Spleen (tissue), 11 donors: ENCODE data around the gene OCEL1. TPM values are rescaled to one million over a fixed set of nuclear protein-coding genes. Genes with fewer than 3 reads are reported as not detected.
A peak's percentile ranks its signal among the peaks of the same experiment; 100 is the strongest.

Source experiments
- DNase-seq: peaks from one replicate; pipeline ENCODE4 v3.0.0-alpha.2; 2020
- H3K27ac ChIP-seq, 8 donors: fragments of 200-600 bp; sonication (generic) in 7 of 8; 1 replicate in 4 of 8; 2 replicates in 4 of 8; pipeline versions ENCODE4 v1.5.0 to v1.8.0; 2016 to 2021; ENCODE audit warnings: inconsistent platforms in 4 of 8, mild to moderate bottlenecking in 4 of 8, moderate library complexity in 1 of 8
- H3K27me3 ChIP-seq, 7 donors: fragments of 200-600 bp; sonication (generic) in 6 of 7; replicated peaks in 1 of 7; 1 replicate in 4 of 7; 2 replicates in 3 of 7; pipeline versions ENCODE4 v1.5.0 to v1.8.0; 2016 to 2021; ENCODE audit warnings: inconsistent platforms in 3 of 7, mild to moderate bottlenecking in 1 of 7
- H3K36me3 ChIP-seq, 6 donors: fragments of 200-600 bp; sonication (generic) in 5 of 6; 1 replicate in 4 of 6; 2 replicates in 2 of 6; pipeline versions ENCODE4 v1.5.0 to v1.8.0; 2016 to 2021; ENCODE audit warnings: inconsistent platforms in 2 of 6
- H3K4me1 ChIP-seq, 6 donors: fragments of 200-600 bp; sonication (generic) in 5 of 6; 1 replicate in 3 of 6; 2 replicates in 3 of 6; pipeline versions ENCODE4 v1.5.0 to v1.8.0; 2016 to 2021; ENCODE audit warnings: inconsistent platforms in 3 of 6
- H3K4me3 ChIP-seq, 8 donors: fragments of 200-600 bp; sonication (generic) in 7 of 8; 1 replicate in 4 of 8; 2 replicates in 4 of 8; pipeline versions ENCODE4 v1.5.0 to v1.8.0; 2016 to 2021; ENCODE audit warnings: inconsistent platforms in 4 of 8, mild to moderate bottlenecking in 4 of 8, moderate library complexity in 2 of 8
- H3K9me3 ChIP-seq, 8 donors: fragments of 200-600 bp; sonication (generic) in 7 of 8; 1 replicate in 4 of 8; 2 replicates in 4 of 8; pipeline versions ENCODE4 v1.5.0 to v1.8.0; 2016 to 2021; ENCODE audit warnings: inconsistent platforms in 4 of 8
- POLR2A ChIP-seq, 3 donors: fragments of 450-650 bp; IDR thresholded peaks; one replicate each; pipeline ENCODE4 v1.5.1; 2017; ENCODE audit warnings: antibody characterized with exemption in 3 of 3, mild to moderate bottlenecking in 1 of 3
- POLR2AphosphoS5 ChIP-seq, 3 donors: sonication (generic); formaldehyde crosslinking; IDR thresholded peaks; one replicate each; pipeline ENCODE4 v1.5.1; 2017; ENCODE audit warnings: antibody characterized with exemption in 3 of 3
- WGBS, 5 donors: extraction: QIAGEN DNeasy Blood & Tissue Kit in 3 of 5; methylation state at CpG; one replicate each; pipeline versions ENCODE4 v1.1.5 to v1.1.7; 2013 to 2018; 5-methylcytosine and 5-hydroxymethylcytosine counted together
- intact Hi-C: fragments of 100-400 bp; cut with DNase I; formaldehyde crosslinking; loops from one replicate; pipeline ENCODE4 v1.15.0; 2023; ENCODE audit warnings: low total_unique reads
- polyA plus RNA-seq, 3 donors: library from polyadenylated mRNA; stranded (reverse); fragments of 200-250 nt; gene quantifications; one replicate each; pipeline ENCODE4 v1.2.1, GENCODE V29; 2013
- total RNA-seq, 7 donors: library from RNA; depleted of rRNA in 3 of 7; stranded (reverse); fragments of >200 nt in 3 of 7; fragmentation: NEBNext Ultra II Directional in 4 of 7; extraction: Animal tissue kit (Norgen Biotek cat#: 25700) in 4 of 7; gene quantifications; one replicate each; pipeline versions ENCODE4 v1.1.0 to v1.2.1, GENCODE V29; 2016 to 2021
- TF ChIP-seq, protein P1 (sequence below), 11 experiments: fragments of 200-600 bp in 7 of 11; fragments of 450-650 bp in 4 of 11; sonication (generic) in 4 of 11; IDR thresholded peaks in 8 of 11; conservative IDR thresholded peaks in 3 of 11; 1 replicate in 7 of 11; 2 replicates in 4 of 11; pipeline versions ENCODE4 v1.4.0 to v1.8.0; 2016 to 2021; ENCODE audit warnings: antibody characterized with exemption in 11 of 11, inconsistent platforms in 4 of 11, mild to moderate bottlenecking in 1 of 11
- donor health status: healthy with polysubstance abuse.
- donor health status: DM: no; HTN: no; CAD: no; lungs with moderate emphysema.
- donor health status: DM: no; HTN: no; CAD: no.
- donor health status: Bipolar disorder and iron deficiency.
- donor health status: healthy.
- donor health status: DM: no; HTN: no; CAD: no.
- donor health status: DM: yes; HTN: yes; CAD: no.

OCEL1 gene
- total and polyA plus RNA-seq, 10 donors, result 7.7 to 31.8 (median 24.8) TPM

DNA sequence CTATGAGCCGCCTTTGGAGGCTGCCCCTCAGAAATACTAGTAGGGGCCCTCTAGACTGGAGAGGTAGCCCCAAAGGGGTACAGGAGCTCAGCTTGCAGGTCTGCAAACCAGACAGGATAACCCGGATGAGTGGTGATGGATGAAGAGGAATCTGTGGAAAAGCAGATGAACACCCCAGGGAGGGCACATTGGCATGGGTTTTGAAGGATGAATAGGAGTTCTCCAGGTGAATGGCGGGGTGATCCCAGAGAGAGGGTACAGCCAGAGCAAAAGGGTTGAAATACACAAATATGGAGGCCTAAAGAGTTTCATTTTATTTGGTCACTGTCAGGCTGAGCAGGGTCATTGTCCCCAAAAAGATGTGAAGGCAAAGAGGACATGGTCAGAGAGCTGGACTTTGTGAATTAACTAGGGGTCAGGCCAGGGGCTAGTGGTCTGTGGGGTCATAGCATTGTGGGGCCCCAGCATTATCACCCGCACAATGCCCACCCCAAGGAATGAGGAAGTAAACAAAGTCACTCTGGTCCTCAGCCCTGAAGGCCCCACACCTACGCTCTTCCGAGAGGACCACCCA lies 14.9 kb downstream of the OCEL1 start:
- no peak overlapping the region for H3K4me3 ChIP-seq
- DNase-seq, result no peak
- TF ChIP-seq POLR2A (IDR thresholded peaks at IDR 0.05), result no peak
- TF ChIP-seq, protein P1, sequence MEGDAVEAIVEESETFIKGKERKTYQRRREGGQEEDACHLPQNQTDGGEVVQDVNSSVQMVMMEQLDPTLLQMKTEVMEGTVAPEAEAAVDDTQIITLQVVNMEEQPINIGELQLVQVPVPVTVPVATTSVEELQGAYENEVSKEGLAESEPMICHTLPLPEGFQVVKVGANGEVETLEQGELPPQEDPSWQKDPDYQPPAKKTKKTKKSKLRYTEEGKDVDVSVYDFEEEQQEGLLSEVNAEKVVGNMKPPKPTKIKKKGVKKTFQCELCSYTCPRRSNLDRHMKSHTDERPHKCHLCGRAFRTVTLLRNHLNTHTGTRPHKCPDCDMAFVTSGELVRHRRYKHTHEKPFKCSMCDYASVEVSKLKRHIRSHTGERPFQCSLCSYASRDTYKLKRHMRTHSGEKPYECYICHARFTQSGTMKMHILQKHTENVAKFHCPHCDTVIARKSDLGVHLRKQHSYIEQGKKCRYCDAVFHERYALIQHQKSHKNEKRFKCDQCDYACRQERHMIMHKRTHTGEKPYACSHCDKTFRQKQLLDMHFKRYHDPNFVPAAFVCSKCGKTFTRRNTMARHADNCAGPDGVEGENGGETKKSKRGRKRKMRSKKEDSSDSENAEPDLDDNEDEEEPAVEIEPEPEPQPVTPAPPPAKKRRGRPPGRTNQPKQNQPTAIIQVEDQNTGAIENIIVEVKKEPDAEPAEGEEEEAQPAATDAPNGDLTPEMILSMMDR (IDR thresholded peaks at IDR 0.05 in 8 of 11, conservative IDR thresholded peaks at IDR 0.05 in 3 of 11), result no peak
- TF ChIP-seq POLR2AphosphoS5 (IDR thresholded peaks at IDR 0.05), result no peak
- H3K27me3 ChIP-seq, result peaks cover 0 to 11% (median 0%) of the 10 kb centered on the region in 7 donors
- peaks cover 5 to 48% (median 33%) of the 10 kb centered on the region in 6 donors for H3K4me1 ChIP-seq
- H3K27ac ChIP-seq, result no peak overlapping the region
- H3K36me3 ChIP-seq, result peaks cover 0 to 25% (median 0%) of the 10 kb centered on the region in 6 donors
- H3K9me3 ChIP-seq, result no peaks in the 10 kb centered on the region
- 93 to 97% (median 96%) methylated on average over 6 of the region's 6 CpGs for WGBS, 5 donors
- intact Hi-C loops, result no loop called here

DNA sequence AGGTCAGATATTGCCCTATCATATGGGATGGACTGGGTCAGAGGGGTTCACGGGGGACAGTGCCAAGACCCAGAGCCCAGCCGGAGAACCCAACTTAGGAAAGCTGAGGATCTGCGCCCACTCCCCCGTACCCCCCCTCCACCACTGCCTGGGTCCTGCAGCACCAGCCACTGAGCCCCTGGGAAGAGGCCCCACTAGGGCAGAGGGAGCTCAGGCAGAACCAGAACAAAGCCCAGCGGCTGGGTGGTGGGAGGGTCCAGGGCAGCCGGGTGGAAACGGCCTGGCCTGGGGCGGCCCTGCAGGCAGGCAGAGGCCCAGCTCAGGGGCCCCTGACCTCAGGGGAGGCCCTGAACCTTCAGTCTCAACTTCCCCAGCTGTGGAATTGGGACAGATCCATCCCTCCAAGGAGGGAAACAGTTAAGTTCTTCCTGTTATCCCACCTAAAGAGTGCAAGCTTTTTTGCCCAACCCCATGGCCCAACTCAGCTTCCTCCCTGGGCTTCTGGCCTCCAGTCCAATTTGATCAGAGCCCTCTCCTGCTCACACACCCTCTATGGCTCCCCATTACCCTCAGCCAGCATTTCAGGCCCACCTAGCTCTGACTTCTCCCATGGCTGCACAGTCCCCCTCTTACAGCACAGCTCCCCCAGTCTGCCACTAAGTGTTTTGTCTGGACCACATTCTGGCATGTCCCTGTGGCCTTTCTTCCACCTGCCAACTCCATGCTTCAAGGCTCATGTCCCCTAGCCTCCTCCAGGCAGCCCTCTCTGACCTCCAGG lies 16.6 kb downstream of the OCEL1 start:
- TF ChIP-seq POLR2AphosphoS5 (IDR thresholded peaks at IDR 0.05), result no peak
- 50 to 72% (median 70%) methylated on average over 5 to 8 of the region's 8 CpGs for WGBS, 5 donors

DNA sequence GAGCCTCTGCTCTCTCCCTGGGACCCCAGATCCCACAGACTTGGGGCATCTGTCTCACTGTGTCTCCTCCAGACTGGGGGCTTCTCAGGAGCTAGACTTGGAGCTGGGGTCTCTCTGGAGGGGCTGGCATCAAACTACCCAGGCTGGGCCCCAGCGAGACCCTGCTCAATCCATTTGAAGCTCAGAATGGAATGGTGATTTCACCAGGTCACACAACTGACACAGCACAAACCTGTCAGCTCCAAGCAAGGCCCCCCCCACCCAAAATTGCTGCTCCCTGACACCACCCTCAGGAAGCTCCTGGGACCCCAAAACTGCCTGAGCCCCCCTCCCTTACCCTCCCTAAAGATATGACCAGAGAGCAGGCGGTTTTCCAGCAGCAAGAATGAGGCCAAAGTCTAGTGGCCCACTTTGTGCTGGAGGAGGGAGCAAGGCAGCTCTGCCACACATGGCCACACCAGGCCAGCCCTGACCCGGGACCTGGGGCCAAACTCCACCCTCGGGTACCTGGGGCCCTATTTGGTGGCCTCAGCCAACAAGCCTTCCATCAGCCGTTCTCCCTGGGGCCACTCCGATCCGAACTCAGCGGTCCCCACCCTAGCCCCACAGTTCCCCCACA lies 17.3 kb downstream of the OCEL1 start:
- intact Hi-C loops, result no loop called here
- peaks cover 0 to 18% (median 0%) of the 10 kb centered on the region in 7 donors for H3K27me3 ChIP-seq
- peaks cover 10 to 54% (median 36%) of the 10 kb centered on the region in 6 donors for H3K4me1 ChIP-seq
- no peaks in the 10 kb centered on the region for H3K9me3 ChIP-seq
- peak overlapping the region in 7 of 8 donors; percentile 51 to 93 (median 68) for H3K4me3 ChIP-seq
- DNase-seq, result no peak
- H3K27ac ChIP-seq, result peak overlapping the region in 6 of 8 donors; percentile 62 to 84 (median 70)
- no peak for TF ChIP-seq POLR2A (IDR thresholded peaks at IDR 0.05)
- TF ChIP-seq POLR2AphosphoS5 (IDR thresholded peaks at IDR 0.05), result no peak
- TF ChIP-seq, protein P1 (IDR thresholded peaks at IDR 0.05 in 8 of 11, conservative IDR thresholded peaks at IDR 0.05 in 3 of 11), result no peak
- 66 to 100% (median 69%) methylated on average over 4 to 8 of the region's 8 CpGs for WGBS, 5 donors
- peaks cover 0 to 15% (median 0%) of the 10 kb centered on the region in 6 donors for H3K36me3 ChIP-seq

More for the DNA sequence above, 16.6 kb downstream of the OCEL1 start:
- peaks cover 0 to 18% (median 0%) of the 10 kb centered on the region in 7 donors for H3K27me3 ChIP-seq
- intact Hi-C loops, result no loop called here
- peaks cover 10 to 50% (median 36%) of the 10 kb centered on the region in 6 donors for H3K4me1 ChIP-seq
- DNase-seq, result no peak
- H3K9me3 ChIP-seq, result no peaks in the 10 kb centered on the region
- peaks cover 0 to 22% (median 0%) of the 10 kb centered on the region in 6 donors for H3K36me3 ChIP-seq
- peak overlapping the region in 1 of 8 donors; percentile 93 for H3K4me3 ChIP-seq
- peak overlapping the region in 5 of 8 donors; percentile 20 to 84 (median 73) for H3K27ac ChIP-seq

DNA sequence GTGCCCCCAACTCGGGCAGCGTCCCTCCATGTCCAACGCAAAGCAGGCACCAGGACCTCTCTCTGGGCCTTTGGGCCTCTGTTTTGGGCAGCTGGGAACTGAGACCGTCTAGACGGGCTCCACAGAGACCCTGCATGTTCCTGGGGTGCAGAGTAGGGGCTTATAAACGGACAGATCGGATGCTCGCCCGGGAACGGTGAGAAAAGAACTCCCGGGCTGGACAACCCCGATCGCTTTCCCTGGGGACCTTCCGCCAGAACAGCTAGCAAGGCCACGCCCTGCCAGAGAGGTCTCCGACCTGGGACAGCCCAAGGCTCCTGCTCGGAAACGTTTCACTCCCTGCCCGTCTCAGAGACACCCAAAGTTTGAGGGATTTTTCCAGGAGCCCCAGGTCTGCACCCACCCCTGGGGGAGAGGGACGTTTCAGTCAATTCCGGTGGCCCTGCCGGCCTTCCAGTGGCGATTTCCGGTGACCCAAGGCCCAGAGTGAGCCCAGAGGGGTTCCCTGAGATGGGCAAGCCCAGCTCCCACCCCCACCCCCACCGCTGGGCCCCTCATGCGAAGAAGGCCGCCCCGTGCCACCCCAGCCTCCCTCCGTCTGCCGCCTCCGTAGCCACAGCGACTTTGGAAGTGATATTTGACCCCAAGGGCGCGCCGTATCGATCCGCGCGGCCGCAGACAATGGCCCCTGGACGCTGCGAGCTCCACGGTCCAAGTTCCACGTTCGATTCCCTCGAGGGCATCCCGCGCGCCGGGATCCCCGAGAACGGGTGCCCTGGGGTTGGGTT lies 18.0 kb downstream of the OCEL1 start:
- peaks cover 0 to 18% (median 0%) of the 10 kb centered on the region in 7 donors for H3K27me3 ChIP-seq
- no peak for DNase-seq
- H3K9me3 ChIP-seq, result no peaks in the 10 kb centered on the region
- peaks cover 10 to 55% (median 36%) of the 10 kb centered on the region in 6 donors for H3K4me1 ChIP-seq
- no peak for TF ChIP-seq POLR2A (IDR thresholded peaks at IDR 0.05)
- TF ChIP-seq POLR2AphosphoS5 (IDR thresholded peaks at IDR 0.05), result peak in 1 of 3 donors; percentile 7
- TF ChIP-seq, protein P1 (IDR thresholded peaks at IDR 0.05 in 8 of 11, conservative IDR thresholded peaks at IDR 0.05 in 3 of 11), result no peak
- H3K4me3 ChIP-seq, result peak overlapping the region; percentile 51 to 93 (median 66)
- H3K27ac ChIP-seq, result peak overlapping the region; percentile 42 to 84 (median 68)
- peaks cover 0 to 12% (median 0%) of the 10 kb centered on the region in 6 donors for H3K36me3 ChIP-seq
- WGBS, 5 donors, result 35 to 68% (median 53%) methylated on average over 22 to 52 of the region's 52 CpGs
- intact Hi-C loops, result no loop called here
